Lower lobe of right lung (tissue), 2 donors: ENCODE data around the gene ALPG. TPM values are rescaled to one million over a fixed set of nuclear protein-coding genes. Genes with fewer than 3 reads are reported as not detected.
A peak's percentile ranks its signal among the peaks of the same experiment; 100 is the strongest.

Experiments
- ATAC-seq, 2 donors: fragments of 200-7000 bp; cut with Tn5 transposase; one replicate each; pipeline ENCODE4 v1.9.1; 2020 to 2022; ENCODE audit warnings: mild to moderate bottlenecking in 2 of 2, moderate library complexity in 2 of 2
- DNase-seq: peaks from one replicate; pipeline ENCODE4 v3.0.0-alpha.2; 2020
- H3K27ac ChIP-seq: fragments of 200-600 bp; one replicate; pipeline ENCODE4 v1.8.0; 2022
- H3K27me3 ChIP-seq: fragments of 200-600 bp; one replicate; pipeline ENCODE4 v1.8.0; 2022; ENCODE audit warnings: low read depth
- H3K36me3 ChIP-seq: fragments of 200-600 bp; one replicate; pipeline ENCODE4 v1.8.0; 2022; ENCODE audit warnings: mild to moderate bottlenecking
- H3K4me1 ChIP-seq: fragments of 200-600 bp; one replicate; pipeline ENCODE4 v1.8.0; 2022
- H3K4me3 ChIP-seq: fragments of 200-600 bp; one replicate; pipeline ENCODE4 v1.8.0; 2022; ENCODE audit warnings: mild to moderate bottlenecking
- H3K9me3 ChIP-seq: fragments of 200-600 bp; one replicate; pipeline ENCODE4 v1.8.0; 2022
- intact Hi-C: fragments of 100-400 bp; cut with DNase I; formaldehyde crosslinking; loops from one replicate; pipeline ENCODE4 v1.11.0; 2022
- total RNA-seq: library from RNA; stranded (reverse); fragmentation: NEBNext Ultra II Directional; extraction: Animal tissue kit (Norgen Biotek cat#: 25700); gene quantifications from one replicate; pipeline ENCODE4 v1.2.1, GENCODE V29; 2021
- TF ChIP-seq, protein P1 (sequence below): fragments of 200-600 bp; IDR thresholded peaks from one replicate; pipeline ENCODE4 v1.8.0; 2022; ENCODE audit warnings: antibody characterized with exemption, mild to moderate bottlenecking
- donor health status: DM: no; HTN: yes; CAD: no; lungs with severe emphysema.

ALPG gene
- total RNA-seq, 1 donor from 2014 or later = 0.53 TPM

- no peaks in the 10 kb centered on the region for H3K4me1 ChIP-seq
- no peaks in the 10 kb centered on the region for H3K36me3 ChIP-seq
- H3K27me3 ChIP-seq = peaks cover 26% of the 10 kb centered on the region
- DNase-seq = peak; percentile 31
- TF ChIP-seq, protein P1, sequence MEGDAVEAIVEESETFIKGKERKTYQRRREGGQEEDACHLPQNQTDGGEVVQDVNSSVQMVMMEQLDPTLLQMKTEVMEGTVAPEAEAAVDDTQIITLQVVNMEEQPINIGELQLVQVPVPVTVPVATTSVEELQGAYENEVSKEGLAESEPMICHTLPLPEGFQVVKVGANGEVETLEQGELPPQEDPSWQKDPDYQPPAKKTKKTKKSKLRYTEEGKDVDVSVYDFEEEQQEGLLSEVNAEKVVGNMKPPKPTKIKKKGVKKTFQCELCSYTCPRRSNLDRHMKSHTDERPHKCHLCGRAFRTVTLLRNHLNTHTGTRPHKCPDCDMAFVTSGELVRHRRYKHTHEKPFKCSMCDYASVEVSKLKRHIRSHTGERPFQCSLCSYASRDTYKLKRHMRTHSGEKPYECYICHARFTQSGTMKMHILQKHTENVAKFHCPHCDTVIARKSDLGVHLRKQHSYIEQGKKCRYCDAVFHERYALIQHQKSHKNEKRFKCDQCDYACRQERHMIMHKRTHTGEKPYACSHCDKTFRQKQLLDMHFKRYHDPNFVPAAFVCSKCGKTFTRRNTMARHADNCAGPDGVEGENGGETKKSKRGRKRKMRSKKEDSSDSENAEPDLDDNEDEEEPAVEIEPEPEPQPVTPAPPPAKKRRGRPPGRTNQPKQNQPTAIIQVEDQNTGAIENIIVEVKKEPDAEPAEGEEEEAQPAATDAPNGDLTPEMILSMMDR = no peak
- intact Hi-C loops = no loop called here
- H3K27ac ChIP-seq = no peak overlapping the region
- H3K4me3 ChIP-seq = no peak overlapping the region
- H3K9me3 ChIP-seq = no peaks in the 10 kb centered on the region
- no peak for ATAC-seq
Measured at GRCh38 chr2:232458051-232458660, 51.5 kb downstream of the ALPG start.

DNA sequence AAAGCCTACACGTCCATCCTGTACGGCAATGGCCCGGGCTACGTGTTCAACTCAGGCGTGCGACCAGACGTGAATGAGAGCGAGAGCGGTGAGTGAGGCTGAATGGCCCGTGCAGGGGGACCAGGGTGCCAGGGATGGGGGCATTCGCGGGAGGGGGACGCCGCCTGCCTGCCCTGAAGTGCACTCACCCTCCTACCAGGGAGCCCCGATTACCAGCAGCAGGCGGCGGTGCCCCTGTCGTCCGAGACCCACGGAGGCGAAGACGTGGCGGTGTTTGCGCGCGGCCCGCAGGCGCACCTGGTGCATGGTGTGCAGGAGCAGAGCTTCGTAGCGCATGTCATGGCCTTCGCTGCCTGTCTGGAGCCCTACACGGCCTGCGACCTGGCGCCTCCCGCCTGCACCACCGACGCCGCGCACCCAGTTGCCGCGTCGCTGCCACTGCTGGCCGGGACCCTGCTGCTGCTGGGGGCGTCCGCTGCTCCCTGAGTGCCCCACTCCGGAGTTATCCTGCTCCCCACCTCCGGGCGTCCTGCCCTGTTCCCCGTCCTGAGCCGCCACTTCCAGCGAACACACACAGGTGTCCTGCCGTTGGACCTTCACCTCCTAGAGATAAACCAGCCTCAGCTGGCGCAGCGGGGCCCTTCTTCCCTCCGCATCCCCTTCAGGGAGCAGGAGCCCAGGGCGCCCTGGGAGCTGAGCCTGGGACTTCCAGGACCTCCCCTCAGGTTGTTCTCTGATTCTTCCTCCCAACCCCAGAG is 52.2 kb downstream of the ALPG start:
- DNase-seq (peak; percentile 38), ATAC-seq (no peak)
- H3K36me3 ChIP-seq = no peaks in the 10 kb centered on the region
- no peaks in the 10 kb centered on the region for H3K4me1 ChIP-seq
- H3K9me3 ChIP-seq = no peaks in the 10 kb centered on the region
- intact Hi-C loops = no loop called here
- H3K27me3 ChIP-seq = peaks cover 26% of the 10 kb centered on the region
- TF ChIP-seq, protein P1 = no peak
- H3K4me3 ChIP-seq = no peak overlapping the region
- no peak overlapping the region for H3K27ac ChIP-seq

DNA sequence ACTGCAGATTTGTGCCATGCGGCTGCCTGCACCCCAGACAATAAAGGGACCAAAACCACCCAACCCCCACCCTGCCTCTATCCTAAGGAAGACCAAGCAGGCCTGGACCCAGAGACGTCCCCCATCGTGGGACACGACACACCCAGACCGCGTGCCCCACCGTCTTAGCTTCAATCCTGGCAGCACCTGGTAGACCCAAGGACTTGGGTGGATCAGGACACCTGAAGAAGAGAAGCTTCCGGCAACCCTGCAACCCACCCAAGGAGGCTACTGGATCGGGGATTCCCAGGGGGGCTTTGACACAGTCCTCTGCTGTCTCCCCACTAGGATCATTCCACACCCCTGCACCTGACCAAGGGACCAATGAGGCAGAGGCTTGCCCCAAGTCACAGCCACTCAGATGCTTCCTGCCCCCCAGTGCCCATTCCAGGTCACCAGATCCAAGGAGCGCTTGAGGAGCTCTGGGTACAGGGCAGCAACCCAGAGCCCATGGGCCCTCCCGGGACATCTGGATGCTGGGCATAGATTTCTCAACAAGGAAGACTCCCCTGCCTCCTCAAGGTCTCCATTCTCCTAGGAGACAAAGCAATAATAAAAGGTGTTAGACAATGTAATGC is 52.9 kb downstream of the ALPG start:
- no peaks in the 10 kb centered on the region for H3K36me3 ChIP-seq
- ATAC-seq = no peak
- intact Hi-C loops = no loop called here
- DNase-seq = peak; percentile 22
- no peaks in the 10 kb centered on the region for H3K4me1 ChIP-seq
- no peak overlapping the region for H3K4me3 ChIP-seq
- H3K27ac ChIP-seq = no peak overlapping the region
- H3K9me3 ChIP-seq = no peaks in the 10 kb centered on the region
- TF ChIP-seq, protein P1 = no peak
- H3K27me3 ChIP-seq = peaks cover 26% of the 10 kb centered on the region

DNA sequence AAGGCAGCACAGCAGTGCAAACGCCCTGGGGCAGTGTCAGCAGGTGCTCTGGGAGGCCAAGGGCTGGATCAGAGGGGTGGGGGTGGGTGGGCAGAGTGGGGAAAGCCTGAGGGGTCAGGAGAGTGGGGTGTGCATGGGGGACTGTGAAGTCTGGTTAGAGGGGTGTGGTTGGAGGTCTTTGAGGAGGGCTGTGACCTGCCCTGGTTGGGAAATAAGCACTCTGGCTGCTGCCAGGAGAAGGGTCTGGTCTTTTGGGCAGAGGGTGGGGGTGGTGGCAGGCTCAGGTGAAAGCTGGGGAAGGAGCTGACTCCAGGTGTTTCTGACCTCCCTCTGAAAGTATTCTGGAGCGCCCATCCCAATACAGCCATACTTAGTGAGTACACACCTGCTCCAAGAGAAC is 53.5 kb downstream of the ALPG start:
- Histone ChIP-seq H3K27me3 (peaks cover 26% of the 10 kb centered on the region), H3K27ac (no peak overlapping the region), H3K9me3 (no peaks in the 10 kb centered on the region), H3K4me3 (no peak overlapping the region), H3K4me1 (no peaks in the 10 kb centered on the region), H3K36me3 (no peaks in the 10 kb centered on the region)
- ATAC-seq (no peak), DNase-seq (peak; percentile 2)
- intact Hi-C loops = no loop called here
- TF ChIP-seq, protein P1 = no peak

Other genes starting within 250 kb of the ALPG start
- gene ALPP, start 28.1 kb upstream of the ALPG start, total RNA-seq = 6.0 TPM
- gene ALPI, start 49.3 kb downstream of the ALPG start, total RNA-seq = not detected
- gene ECEL1, start 81.0 kb downstream of the ALPG start, total RNA-seq = 1.0 TPM
- not detected for gene PRSS56, start 113.5 kb downstream of the ALPG start, total RNA-seq
- gene CHRND, start 119.3 kb downstream of the ALPG start, total RNA-seq = not detected
- not detected for gene CHRNG, start 132.8 kb downstream of the ALPG start, total RNA-seq
- 3.7 TPM for gene TIGD1, start 143.7 kb downstream of the ALPG start, total RNA-seq
- gene EIF4E2, start 143.8 kb downstream of the ALPG start, total RNA-seq = 68.1 TPM
- gene EFHD1, start 226.8 kb downstream of the ALPG start, total RNA-seq = 7.7 TPM